ENCODE measurements around the gene NAP1L4. TPM values are rescaled to one million over a fixed set of nuclear protein-coding genes. Genes with fewer than 3 reads are reported as not detected.

Gene NAP1L4
- total and polyA plus RNA-seq, 9 donors, result 54.4 to 136 (median 102) TPM

DNA sequence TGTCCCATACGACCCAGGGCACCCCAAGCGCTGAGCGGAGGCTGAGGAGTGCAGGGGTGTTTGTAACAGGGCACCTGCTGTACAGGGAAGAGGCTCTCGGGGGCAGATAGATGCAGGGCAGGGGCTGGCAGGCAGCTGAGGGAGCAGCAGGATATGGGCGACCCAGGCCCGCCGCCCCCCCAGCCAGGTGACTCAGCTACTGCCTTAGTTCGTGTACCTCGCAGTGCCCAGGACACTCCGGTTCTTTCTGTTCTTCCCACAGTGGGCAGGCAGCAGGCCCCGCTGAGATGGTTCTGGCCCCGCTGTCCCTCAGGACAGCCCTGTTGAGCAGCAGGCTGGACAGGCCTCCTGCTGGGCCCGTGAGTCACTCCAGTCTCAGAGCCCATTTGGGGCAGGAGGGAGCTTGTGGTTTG lies 79.1 kb downstream of the NAP1L4 start:
- 80 to 90% (median 87%) methylated on average over 13 of the region's 13 CpGs for WGBS, 3 donors
- no peaks in the 10 kb centered on the region for H3K27me3 ChIP-seq
- intact Hi-C loops (cut with DNase I), result loop anchor here in 1 of 4 donors (10.0 kb wide), 1 partner anchor 708 kb away; no protein-coding TSS in a partner anchor
- no peaks in the 10 kb centered on the region for H3K4me1 ChIP-seq (ENCODE audit: insufficient read depth)
- TF ChIP-seq POLR2A (IDR thresholded peaks at IDR 0.05), result no peak
- no peak for TF ChIP-seq EP300 (IDR thresholded peaks at IDR 0.05)
- TF ChIP-seq CTCF (IDR thresholded peaks at IDR 0.05), result no peak
- no peak overlapping the region for H3K4me3 ChIP-seq
- H3K27ac ChIP-seq, result no peak overlapping the region
- H3K9me3 ChIP-seq, result no peaks in the 10 kb centered on the region
- no peak for DNase-seq
- no peaks in the 10 kb centered on the region for H3K36me3 ChIP-seq

DNA sequence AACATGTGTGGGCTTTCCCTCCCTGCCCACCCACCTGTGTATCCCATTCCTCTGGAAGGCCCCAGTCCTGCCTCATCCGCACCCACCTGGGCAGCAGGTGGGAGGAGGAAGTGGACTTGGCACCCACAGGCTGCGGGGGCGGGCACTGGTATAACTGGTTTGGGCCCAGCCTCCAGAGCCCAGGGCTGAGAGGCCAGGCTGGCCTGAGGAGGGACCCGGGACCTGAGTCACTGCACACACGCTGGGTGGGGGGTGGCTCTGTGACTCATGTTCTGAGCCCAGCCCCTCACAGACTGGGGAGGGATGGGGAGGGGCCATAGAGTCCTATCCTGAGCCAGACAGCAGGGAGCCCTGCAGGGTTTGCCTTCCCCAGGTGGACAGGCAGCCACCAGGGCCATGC lies 79.6 kb downstream of the NAP1L4 start:
- TF ChIP-seq EP300 (IDR thresholded peaks at IDR 0.05) (no peak), CTCF (IDR thresholded peaks at IDR 0.05) (no peak), POLR2A (IDR thresholded peaks at IDR 0.05) (no peak)
- no peak overlapping the region for H3K27ac ChIP-seq
- 70 to 76% (median 72%) methylated on average over 5 of the region's 5 CpGs for WGBS, 3 donors
- no peak overlapping the region for H3K4me3 ChIP-seq
- no peaks in the 10 kb centered on the region for H3K9me3 ChIP-seq
- peak in 1 of 5 donors; percentile 9 for DNase-seq
- no peaks in the 10 kb centered on the region for H3K4me1 ChIP-seq (ENCODE audit: insufficient read depth)
- intact Hi-C loops (cut with DNase I), result loop anchor here in 1 of 4 donors (10.0 kb wide), 1 partner anchor 708 kb away; no protein-coding TSS in a partner anchor
- H3K27me3 ChIP-seq, result no peaks in the 10 kb centered on the region
- H3K36me3 ChIP-seq, result no peaks in the 10 kb centered on the region

DNA sequence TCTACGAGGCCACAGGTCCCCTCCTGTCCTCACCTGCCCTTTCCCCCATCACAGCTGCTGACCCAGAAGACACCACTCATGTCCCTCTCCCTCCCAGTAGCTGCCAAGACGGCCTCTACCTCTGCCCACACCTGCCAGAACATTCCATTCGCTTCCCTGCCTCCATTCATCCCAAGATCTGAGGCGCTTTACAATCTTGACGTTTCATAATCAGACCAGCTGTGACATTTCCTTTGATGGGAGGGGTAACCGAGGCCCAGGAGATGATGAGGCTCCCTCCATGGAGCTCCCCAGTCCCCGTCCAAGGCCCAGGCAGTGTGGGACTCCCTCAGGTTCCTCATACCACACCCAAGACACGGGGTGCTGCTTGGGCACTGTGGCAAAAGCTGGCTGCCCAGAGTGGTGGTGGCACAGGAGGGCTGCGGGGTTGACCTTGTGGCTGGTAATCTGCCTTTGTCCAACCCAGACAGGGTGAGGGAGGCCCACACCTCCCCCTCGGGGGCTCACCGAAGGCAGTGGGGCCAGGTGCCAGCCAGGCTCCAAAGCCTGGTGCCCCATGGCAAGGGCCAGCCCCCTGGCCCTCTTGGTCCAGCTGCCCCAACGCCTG lies 80.2 kb downstream of the NAP1L4 start:
- no peaks in the 10 kb centered on the region for H3K36me3 ChIP-seq
- DNase-seq, result no peak
- no peak overlapping the region for H3K4me3 ChIP-seq
- no peaks in the 10 kb centered on the region for H3K9me3 ChIP-seq
- no peaks in the 10 kb centered on the region for H3K4me1 ChIP-seq (ENCODE audit: insufficient read depth)
- no peak overlapping the region for H3K27ac ChIP-seq
- WGBS, 3 donors, result 79 to 84% (median 81%) methylated on average over 10 to 12 of the region's 12 CpGs
- intact Hi-C loops (cut with DNase I), result loop anchor here in 1 of 4 donors (10.0 kb wide), 1 partner anchor 707 kb away; no protein-coding TSS in a partner anchor
- TF ChIP-seq EP300 (IDR thresholded peaks at IDR 0.05), result no peak
- TF ChIP-seq CTCF (IDR thresholded peaks at IDR 0.05), result no peak
- TF ChIP-seq POLR2A (IDR thresholded peaks at IDR 0.05), result no peak
- no peaks in the 10 kb centered on the region for H3K27me3 ChIP-seq

DNA sequence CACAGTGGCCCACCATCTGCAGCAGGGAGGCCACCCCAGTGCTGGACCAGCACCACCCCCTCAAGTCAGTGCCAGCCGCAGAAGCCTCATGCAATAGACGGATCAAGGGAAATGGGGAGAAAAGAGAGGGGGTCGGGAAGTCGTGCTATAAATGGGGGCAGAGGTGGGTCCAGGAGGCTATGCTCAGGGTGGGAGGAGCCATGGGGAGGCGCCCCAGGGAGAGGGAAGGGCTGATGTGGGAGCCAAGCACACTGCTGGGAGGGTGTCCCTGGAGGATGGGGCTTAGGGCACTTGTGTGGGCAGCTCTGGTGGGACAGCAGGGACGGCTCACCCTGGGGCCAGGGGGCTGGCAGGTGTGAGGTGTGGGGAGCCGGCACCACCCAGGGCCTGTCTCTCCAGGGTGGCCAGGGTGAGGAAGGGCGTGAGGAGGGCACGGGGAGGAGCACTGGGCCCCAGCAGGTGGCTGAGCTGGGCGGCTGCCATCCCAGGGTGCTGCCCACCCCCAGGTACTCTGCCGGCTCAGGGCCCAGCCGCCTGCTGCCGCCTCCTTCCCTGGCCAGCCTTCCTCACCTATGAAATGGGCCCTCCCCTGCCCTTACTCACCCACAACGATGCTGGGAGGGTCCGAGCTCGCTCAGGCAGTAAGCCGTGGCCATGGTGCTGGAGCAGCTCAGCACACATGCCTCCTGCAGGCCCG lies 80.9 kb downstream of the NAP1L4 start:
- H3K27me3 ChIP-seq, result no peaks in the 10 kb centered on the region
- DNase-seq, result no peak
- no peak for TF ChIP-seq CTCF (IDR thresholded peaks at IDR 0.05)
- TF ChIP-seq EP300 (IDR thresholded peaks at IDR 0.05), result no peak
- TF ChIP-seq POLR2A (IDR thresholded peaks at IDR 0.05), result no peak
- no peaks in the 10 kb centered on the region for H3K36me3 ChIP-seq
- no peaks in the 10 kb centered on the region for H3K4me1 ChIP-seq (ENCODE audit: insufficient read depth)
- no peak overlapping the region for H3K4me3 ChIP-seq
- 83 to 87% (median 86%) methylated on average over 17 to 18 of the region's 18 CpGs for WGBS, 3 donors
- no peaks in the 10 kb centered on the region for H3K9me3 ChIP-seq
- H3K27ac ChIP-seq, result no peak overlapping the region
- intact Hi-C loops (cut with DNase I), result loop anchor here in 1 of 4 donors (10.0 kb wide), 1 partner anchor 706 kb away; no protein-coding TSS in a partner anchor
